Germinal center (tissue), 1 donor: Measurements from ENCODE around the gene FNDC3B.
"Not testable (repeated sequence)": the region's sequence is repeated elsewhere in the genome, so short reads cannot be mapped to it uniquely, and the experiment has no call there.

Experiments
- DNase-seq: peaks from one replicate; pipeline ENCODE4 v3.0.0; 2012; ENCODE audit warnings: mixed read lengths, low spot score

The FNDC3B gene

DNA sequence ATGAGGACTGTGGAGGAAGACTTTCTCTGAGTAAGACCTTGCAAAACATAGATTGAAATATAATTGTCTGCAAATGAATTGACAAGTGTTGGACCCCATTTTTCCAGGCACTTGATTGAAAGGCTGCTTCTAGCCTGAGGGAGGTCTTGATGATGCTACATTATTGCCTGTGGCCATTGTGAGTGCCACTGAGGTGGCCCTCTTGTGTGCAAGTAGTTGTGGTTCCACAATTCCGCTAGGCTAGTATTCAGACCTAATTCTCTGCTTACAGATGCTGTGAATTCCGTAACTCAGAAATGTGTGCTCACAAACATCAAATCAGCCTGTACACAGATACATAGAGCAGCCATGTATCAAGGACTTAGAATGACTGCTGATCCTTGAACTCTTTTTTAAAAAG lies 34.7 kb downstream of the FNDC3B start:
- no peak for DNase-seq

DNA sequence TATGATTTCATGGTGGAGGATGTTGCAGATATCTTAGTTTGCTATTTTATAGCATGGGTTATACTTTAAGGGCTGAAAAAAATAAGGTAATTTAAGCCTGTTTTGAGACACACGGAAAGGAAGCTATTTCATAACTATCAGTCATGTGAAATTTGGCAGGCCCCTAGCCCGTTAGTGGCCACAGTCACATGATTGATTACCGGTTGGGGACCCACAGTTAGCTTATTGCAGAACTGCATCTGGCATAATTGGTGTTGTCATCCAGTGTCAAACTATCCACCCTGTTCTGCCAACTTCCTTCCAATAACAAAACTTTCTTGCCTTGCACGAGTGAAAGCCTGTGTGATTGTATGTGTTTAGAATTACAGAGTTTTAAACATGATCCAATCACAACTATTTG lies 35.2 kb downstream of the FNDC3B start:
- DNase-seq = no peak

DNA sequence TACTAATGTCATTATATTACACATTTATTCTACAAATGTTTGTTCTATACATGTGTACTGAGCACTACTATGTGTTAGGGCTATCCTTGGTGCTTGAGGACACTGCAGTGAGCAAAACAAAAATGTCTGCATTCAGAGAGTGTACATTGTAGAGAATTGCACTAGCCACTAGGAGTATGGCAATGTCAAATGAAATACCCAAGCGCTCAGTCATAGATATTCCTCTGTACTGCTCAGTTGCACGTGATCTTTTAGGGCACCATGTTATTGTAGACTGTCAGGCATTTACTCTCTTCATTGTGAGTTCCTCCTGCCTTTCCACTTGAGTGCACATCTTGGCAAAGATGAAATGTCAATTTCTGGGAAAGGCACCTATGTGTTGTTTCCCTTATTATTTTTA lies 36.8 kb downstream of the FNDC3B start:
- no peak for DNase-seq

DNA sequence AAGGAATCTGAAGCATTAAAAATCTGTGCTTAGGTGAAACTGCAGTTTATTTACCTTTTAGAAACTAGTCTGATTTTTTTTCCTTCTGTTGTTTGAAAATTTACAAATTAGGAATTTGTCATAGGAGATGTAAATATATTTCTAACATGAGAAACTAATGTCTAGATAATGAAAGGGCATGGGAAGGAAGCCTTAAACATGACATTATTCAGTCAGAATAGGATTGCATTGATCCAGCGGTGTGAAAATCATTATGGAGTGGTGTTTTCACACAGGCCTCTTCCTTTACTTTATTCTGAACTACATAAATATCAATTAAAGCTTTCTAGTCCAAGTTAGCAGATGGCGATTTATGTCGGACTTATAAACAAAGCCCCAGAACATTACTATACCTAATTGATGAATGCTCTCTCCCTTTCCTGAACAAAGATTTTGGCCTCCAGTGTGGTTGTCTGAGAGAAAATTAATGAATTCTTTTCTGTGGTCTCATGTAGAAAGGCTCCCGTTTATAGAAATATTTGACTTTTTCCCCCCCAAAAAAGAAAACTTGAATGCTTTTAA lies 37.9 kb downstream of the FNDC3B start:
- no peak for DNase-seq

DNA sequence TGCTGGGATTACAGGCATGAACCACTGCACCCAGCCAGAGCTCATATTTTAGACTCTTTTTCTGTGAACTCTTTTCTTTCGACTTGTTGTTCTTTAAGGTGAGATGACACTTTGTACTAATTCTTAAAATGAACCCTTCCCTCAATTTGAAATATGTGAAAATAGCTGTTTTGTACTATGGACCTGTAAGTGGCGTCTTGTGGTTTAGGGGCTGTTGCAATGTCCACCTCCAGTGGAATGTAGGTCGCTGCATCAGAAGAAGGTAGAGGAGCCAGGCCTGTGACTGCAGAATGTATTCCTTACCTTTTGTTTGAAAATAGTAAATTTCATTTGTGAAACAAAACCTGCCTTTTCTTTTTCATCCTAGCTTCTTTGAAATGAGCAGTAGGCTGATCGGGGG lies 38.9 kb downstream of the FNDC3B start:
- no peak for DNase-seq

DNA sequence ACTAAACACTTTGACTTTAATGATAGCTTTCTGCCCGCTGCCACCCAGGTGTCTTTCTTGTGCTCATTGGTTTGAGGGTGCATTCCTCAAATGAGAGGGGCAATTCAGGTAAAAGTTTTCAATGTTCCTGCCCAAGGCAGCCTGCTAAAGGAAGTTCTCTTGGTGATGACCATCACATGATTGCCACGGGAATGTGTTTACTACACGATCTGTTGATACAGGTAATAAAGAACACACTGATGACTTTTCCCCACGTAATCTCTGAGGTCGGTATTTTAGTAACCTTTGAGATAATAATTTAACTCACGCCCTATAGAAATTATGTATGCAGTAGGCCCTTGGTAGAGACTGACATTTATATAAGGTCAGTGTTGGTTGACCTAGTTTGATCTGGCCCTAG lies 39.3 kb downstream of the FNDC3B start:
- DNase-seq = no peak

DNA sequence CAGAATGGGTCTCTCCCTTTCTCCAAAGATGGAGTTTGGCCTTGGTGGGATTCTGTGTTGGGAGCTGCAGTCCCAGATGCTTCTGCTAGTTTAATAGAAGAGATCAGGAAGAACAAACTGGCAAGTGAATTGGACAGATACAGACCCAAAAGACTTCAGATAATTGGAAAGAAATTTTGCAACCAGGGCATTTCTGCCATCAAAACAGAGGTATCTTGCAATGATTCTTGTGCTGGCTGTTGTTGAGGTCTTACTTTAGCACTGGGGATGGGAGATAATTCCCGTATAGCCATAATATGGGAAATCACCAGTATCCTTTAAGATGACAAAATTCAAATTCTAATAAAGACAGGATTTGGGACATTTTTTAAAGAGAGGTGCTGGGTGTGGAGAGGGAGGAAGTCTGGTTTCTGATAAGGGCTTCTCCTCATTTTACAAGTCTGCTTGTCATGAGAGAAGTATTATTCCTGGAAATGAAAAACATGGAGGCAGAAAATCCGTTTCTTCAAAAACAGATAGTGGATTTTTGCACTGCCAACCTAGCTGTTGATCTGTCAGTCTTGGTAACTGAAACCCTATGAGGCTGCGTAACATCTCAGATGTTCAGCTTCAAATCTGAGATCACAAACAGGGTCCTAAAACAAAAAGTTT lies 40.1 kb downstream of the FNDC3B start:
- DNase-seq = no peak

DNA sequence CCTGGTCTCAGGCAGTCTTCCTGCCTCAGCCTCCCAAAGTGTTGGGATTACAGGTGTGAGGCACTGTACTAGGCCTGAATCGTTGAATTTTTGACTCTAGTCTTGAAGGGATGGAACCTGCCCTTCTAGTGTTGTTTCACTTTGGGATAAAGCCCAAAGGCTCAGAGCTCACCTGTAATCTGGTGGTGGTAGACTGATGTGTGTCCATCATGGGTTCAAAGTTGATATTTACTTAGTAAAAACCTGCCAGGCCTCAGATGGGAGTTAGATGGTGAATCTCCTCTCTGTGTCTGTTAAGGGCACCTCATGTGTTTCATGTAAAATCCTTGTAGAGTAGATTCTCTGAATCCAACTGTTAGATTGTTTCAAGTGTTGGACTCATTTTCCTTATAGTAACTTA lies 41.1 kb downstream of the FNDC3B start:
- DNase-seq = no peak

DNA sequence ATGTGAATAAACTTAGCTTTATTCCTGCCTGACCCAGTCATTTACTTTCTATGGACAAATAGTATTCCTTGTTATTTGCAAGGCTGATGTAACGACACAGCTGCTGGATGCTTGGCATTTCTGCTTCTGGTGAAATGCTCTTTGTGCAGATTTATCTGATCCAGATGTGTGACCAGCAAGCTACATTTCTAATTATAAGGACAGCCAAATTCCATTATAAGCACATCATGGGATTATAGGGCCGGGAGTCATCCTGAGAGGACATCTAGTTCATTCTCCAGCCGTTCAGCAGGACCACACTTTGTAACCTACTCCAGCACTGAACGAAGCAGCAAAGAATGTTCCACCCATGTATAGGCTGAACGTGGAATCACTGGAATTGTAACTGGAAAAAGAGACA lies 42.9 kb downstream of the FNDC3B start:
- DNase-seq = no peak

DNA sequence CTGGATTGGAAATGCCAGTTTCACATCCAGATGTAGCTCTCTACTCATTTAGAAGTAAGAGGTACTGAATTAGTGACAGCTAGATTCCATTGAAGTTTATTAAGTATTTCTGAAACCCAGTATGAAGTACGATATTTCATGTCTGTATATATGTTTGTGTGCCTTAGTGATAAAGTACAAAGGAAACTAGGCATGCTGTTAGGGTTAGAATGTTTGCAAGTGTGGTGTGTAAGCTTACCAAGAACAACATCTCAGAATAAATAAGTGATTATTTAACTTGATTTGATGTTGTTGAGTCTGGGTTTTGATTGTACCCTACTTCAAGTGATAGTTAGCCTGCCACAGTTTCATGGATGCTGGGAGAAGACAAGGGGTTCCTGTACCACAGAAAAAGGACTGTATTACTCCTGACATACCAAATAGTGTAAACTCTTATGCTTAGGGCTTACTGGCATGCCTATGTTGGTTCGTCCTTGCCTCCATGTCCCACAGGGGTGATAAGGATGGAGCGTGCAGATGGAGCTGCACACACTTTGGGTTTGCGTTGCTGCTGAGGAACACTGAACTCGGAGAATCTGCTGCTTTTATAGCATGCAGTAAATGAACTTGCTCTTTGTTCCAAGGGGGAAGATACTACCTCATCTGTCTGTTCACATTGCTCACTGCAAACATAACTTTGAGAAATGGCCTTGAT lies 43.6 kb downstream of the FNDC3B start:
- DNase-seq = no peak

DNA sequence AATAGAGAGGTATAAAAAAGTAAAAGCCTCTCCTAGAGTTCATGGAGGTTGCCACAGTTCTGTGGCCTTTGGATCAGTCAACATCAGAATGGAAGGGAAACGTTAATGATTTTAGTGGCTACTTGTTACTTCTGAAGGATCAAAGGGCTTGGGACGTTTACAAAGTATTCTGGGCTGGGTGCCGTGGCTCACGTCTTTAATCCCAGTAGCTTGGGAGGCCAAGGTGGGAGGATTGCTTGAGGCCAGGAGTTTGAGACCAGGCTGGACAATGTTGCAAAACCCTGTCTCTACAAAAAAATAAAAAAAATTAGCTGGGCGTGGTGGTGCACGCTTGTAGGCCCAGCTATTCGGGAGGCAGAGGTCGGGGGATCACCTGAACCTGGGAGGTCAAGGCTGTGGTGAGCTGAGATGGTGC lies 44.6 kb downstream of the FNDC3B start:
- no peak for DNase-seq

DNA sequence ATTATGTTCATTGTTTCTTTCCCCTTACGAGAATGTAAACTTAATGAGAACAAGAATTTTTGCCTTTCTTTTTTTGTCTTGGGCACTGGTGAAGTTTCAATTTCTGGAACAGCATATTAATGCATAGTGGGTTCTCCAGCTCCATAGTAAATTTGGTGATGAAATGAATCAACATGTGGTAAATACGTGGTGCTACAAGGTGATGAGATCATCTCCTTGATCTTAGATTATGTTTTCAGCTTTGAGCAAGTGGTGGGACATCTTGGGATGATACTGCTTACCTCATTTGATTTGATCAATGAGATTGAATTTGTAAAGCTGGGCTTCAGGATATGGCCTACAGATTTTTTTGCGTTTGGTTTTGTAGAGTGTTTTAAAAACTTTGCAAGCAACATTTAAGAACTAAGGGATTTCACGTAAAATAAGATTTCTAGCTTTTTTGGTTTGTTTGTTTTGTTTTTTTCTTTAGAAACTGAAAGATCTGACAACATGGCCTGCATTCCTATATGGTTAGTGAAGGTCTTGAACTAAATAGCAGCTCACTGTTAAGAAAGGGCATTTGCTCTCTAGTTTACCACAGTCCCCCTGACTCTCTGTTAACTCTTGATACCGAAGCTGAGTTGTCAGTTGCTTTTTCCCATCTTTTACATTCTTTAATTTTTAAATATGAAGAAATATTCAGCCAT lies 45.6 kb downstream of the FNDC3B start:
- DNase-seq = no peak

DNA sequence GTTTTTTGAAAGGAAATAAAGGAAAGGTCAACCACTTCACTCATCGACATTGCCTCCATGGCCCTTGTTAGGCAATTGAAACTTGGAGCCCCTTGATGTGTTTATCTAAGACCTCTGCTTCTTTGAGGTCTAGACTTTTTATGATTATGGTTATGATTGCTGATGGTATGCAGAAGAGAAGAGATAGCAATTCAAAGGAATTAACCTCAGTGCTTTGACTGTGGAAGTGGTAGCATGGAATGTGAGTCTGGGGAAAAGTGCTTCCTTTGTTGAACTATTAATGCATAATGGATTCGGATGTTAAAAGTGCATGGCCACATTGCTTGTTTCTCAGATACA lies 46.1 kb downstream of the FNDC3B start:
- DNase-seq = no peak

DNA sequence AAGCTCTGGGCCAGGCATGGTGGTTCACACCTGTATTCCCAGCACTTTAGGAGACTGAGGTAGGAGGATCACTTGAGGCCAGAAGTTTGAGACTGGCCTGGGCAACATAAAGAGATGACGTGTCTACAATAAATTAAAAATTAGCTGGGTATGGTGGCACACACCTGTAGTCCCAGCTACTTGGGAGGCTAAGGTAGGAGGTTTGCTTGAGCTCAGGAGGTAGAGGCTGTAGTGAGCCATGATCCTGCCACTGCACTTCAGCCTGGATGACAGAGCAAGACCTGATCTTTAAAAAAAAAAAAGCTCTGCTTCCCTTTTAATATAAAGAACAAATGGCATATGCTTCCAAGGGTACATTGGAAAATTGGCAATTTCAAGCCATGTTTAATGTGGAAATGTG lies 46.7 kb downstream of the FNDC3B start:
- DNase-seq = no peak

DNA sequence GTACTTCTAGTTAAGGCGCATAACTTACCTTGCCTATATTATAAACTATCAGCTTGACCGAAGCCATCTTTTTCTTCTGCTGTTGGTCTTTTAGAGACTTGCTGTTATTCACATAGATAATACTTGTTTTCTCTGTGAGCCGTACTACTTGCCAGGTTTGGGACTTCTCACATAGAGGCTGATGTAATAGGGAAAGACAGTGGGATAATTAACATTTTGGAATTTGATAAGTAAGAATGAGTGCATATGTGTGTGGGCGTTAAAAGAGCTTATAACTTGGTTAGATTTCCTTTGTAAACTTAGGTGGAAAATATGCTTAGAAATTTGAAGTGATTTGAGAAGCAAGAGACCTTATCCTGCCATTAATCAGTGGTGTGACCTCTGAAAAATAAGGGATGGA lies 47.8 kb downstream of the FNDC3B start:
- no peak for DNase-seq

DNA sequence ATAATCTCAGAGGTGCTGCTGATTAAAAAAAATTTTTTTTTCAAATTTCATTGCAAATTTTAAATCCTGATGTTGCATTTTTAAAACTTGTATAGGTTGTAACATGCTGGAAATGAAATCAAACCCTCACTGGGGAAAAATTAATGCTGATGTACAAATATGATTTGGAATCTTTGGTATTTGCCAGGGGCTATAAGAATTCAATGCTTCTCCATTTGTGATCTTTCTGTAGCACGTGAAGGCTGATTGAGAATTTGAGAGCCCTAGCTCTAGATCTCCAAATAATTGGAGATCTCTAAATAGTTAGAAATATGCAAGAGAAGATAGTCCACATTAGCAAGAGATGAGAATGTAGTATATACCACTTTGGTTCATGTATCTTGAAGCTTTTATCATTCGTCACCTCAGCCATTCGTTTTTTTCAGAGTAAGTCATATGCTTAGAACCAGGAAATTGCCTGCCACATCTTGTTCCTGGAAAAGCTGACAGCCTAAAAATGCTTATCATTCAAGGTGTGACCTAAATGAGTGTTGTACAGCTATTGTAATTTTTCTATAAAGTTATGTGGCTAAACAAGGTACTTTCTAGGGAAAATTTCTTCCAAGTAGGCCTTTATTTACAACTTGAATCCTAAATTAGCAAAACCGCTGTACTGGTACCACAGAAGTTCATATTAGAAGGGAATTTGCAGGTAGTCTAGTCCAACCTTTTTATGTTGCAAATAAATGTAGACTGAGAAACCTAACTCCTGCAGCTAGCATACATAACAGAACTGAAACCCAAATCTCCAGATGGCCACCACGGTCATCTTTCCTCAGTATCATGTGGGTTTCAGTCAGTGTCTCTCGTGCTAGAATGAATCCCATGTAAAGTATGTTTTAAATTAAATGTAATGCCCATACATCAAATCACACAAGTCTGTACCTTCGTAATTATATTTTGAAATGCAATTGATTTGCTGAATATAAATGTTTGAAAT lies 48.5 kb downstream of the FNDC3B start:
- no peak for DNase-seq

DNA sequence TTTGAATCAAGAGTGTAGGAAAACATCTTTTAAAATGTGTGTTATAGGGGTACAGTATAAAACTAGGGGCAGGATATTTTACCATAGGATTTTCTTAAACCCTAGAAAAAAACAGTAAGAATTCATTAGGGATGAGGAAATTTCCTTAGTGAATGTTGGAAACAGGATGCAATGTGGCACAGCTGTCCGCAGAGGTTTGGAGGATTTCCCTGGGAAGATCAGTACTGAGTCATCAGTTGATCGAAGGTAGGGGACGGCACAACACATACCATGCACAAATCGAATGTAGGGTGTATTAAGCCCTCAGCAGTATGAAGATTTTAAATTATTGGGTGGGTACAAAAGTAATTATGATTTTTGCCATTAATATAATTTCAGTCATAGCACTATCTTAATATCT lies 49.9 kb downstream of the FNDC3B start:
- no peak for DNase-seq

DNA sequence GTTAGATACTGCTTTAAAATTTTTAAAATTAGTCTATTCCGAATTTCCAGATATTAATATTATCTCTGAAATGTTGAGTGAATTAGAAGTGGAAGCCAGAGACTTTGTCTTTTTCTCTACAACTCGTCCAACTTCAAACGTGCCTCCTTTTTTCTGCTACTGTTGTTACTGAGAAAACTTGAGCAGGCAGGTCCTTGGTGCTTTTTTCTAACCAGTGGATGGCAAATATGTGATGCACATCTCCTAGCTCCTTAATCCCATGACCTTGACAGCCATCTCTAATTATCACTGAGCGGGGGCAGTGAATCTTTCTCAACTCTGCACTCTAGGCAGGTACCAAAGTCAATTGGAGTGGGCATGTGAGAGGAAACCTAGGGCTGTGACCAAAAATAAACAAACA lies 50.7 kb downstream of the FNDC3B start:
- DNase-seq = no peak

DNA sequence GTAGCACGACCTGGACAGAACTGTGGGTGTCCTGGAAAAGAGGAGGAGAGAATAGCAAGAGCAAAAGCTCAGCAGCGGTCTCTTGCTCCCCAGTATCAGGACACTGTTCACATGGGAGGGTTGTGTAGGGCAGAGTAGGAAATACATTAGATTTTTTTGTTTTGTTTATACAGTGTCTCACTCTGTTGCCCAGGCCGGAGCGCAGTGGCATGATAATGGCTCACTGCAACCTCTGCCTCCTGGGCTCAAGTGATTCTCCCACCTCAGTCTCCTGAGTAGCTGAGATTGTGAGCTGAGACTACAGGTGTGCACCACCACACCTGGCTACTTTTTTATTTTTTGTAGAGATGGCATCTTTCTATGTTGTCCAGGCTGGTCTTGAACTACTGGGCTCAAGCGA lies 53.3 kb downstream of the FNDC3B start:
- DNase-seq = no peak

DNA sequence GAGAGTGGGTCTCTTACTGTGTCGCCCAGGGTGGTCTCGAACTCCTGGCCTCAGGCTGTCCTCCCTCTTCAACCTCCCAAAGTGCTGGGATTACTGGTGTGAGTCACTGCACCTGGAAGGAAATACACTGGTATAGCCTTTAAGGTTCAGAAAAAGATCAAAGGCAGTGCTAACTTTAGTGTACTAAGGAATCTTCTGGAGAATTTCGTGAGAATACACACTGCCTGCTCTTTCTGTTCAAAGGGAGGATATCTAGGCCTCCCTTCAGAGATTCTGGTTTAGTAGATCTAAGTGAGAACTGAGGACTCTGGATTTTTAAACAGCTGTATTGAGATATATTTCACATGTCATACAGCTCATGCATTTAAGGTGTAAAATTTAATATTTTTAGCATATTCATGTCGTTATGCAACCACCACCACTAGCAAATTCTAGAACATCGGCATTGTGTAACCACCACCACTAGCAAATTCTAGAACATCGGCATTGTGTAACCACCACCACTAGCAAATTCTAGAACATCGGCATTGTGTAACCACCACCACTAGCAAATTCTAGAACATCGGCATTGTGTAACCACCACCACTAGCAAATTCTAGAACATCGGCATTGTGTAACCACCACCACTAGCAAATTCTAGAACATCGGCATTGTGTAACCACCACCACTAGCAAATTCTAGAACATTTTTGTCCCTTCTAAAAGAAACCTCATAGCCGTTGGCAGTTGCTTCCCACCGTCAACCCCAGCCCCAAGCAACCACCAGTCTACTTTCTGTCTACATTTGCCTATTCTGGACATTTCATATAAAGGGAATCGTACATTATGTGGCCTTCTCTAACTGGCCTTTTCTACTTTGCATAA lies 54.4 kb downstream of the FNDC3B start:
- DNase-seq = not testable (repeated sequence)
